HEK293 (cell line): ENCODE data around the gene HIRA.

Experiments
- ELK4 ChIP-seq: IDR thresholded peaks from 2 replicates; pipeline ENCODE4 v1.6.1; 2011; ENCODE audit warnings: mild to moderate bottlenecking, low read depth, low read length, borderline replicate concordance
- PRDM1 ChIP-seq: fragments of 450-650 bp; formaldehyde crosslinking; IDR thresholded peaks from 2 replicates; pipeline ENCODE4; 2016; ENCODE audit warnings: missing biosample characterization, missing genetic modification characterization
- REST ChIP-seq: fragments of 450-650 bp; formaldehyde crosslinking; IDR thresholded peaks from 2 replicates; pipeline ENCODE4 v1.5.1; 2016; ENCODE audit warnings: missing biosample characterization, missing genetic modification characterization
- ZBTB8A ChIP-seq: fragments of 450-650 bp; formaldehyde crosslinking; IDR thresholded peaks from 2 replicates; pipeline ENCODE4 v1.5.1; 2016; ENCODE audit warnings: missing biosample characterization, missing genetic modification characterization
- ZNF132 ChIP-seq: fragments of 450-650 bp; formaldehyde crosslinking; IDR thresholded peaks from 2 replicates; pipeline ENCODE4 v1.5.1; 2017; ENCODE audit warnings: missing biosample characterization, missing genetic modification characterization, borderline replicate concordance
- ZNF501 ChIP-seq: fragments of 450-650 bp; formaldehyde crosslinking; IDR thresholded peaks from 2 replicates; pipeline ENCODE4 v1.5.1; 2016; ENCODE audit warnings: missing biosample characterization, missing genetic modification characterization
- ZNF530 ChIP-seq: fragments of 450-650 bp; formaldehyde crosslinking; IDR thresholded peaks from 2 replicates; pipeline ENCODE4 v1.5.1; 2016; ENCODE audit warnings: low read depth, missing biosample characterization, missing genetic modification characterization
- ZNF639 ChIP-seq: fragments of 450-650 bp; formaldehyde crosslinking; IDR thresholded peaks from 2 replicates; pipeline ENCODE4 v1.5.1; 2016; ENCODE audit warnings: missing biosample characterization, missing genetic modification characterization
- ZNF777 ChIP-seq: fragments of 450-650 bp; formaldehyde crosslinking; IDR thresholded peaks from 2 replicates; pipeline ENCODE4 v1.5.1; 2017; ENCODE audit warnings: missing biosample characterization, missing genetic modification characterization, borderline replicate concordance
- ZNF837 ChIP-seq: fragments of 450-650 bp; formaldehyde crosslinking; IDR thresholded peaks from 2 replicates; pipeline ENCODE4 v1.5.1; 2016; ENCODE audit warnings: missing biosample characterization, missing genetic modification characterization
- TF ChIP-seq, protein P1 (sequence below): fragments of 450-650 bp; formaldehyde crosslinking; IDR thresholded peaks from 2 replicates; pipeline ENCODE4 v1.5.1; 2016; ENCODE audit warnings: missing biosample characterization, missing genetic modification characterization

DNA sequence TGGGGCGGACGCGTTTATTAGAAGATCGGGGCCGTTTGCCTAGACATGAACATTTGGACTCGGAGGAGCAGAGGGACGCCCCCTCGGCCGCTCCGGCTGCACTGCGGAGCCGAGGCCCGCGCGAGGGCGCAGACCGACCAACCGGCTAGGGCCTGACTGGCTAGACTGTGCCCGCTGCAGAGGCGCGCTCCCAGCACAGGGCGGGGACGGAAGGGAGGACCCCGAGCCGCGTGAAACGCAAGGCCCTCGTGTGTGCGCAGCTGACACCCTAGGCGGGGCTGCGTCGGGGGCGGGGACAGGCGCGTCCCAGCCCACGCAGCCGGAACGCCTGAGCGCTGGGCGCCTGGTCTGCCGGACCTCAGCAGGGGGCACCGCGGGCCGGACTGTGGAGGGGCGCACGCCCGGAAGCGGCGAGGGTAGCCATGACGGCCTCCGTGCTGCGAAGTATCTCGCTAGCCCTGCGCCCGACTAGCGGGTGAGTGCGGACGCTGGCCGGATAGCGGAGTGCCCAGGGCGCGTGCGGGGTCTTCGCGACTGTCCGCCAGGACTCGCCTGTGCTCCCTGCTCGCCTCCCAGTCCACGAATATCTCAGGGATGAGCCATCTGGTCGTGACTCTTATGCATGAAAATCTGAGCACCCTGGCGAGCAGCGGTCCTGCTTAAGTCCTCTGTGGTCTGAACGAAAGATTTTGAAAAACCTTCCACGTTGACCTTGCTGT, 759 bp upstream of the HIRA start, which contains the start of gene MRPL40:
- TF ChIP-seq, protein P1, sequence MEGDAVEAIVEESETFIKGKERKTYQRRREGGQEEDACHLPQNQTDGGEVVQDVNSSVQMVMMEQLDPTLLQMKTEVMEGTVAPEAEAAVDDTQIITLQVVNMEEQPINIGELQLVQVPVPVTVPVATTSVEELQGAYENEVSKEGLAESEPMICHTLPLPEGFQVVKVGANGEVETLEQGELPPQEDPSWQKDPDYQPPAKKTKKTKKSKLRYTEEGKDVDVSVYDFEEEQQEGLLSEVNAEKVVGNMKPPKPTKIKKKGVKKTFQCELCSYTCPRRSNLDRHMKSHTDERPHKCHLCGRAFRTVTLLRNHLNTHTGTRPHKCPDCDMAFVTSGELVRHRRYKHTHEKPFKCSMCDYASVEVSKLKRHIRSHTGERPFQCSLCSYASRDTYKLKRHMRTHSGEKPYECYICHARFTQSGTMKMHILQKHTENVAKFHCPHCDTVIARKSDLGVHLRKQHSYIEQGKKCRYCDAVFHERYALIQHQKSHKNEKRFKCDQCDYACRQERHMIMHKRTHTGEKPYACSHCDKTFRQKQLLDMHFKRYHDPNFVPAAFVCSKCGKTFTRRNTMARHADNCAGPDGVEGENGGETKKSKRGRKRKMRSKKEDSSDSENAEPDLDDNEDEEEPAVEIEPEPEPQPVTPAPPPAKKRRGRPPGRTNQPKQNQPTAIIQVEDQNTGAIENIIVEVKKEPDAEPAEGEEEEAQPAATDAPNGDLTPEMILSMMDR (tag by site-specific recombination): no peak; the same call in 1 of the 2 replicates
- TF ChIP-seq PRDM1 (tag by site-specific recombination) (no peak), ZNF777 (tag by site-specific recombination) (0 out of 2 replicates have a peak, but pooled peaks have one; percentile 34), ZNF837 (tag by site-specific recombination) (peak; percentile 13; the same call in 1 of the 2 replicates), ZNF639 (tag by site-specific recombination) (no peak), REST (tag by site-specific recombination) (no peak), ZNF501 (tag by site-specific recombination) (peak; percentile 94), ZNF132 (tag by site-specific recombination) (no peak), ZNF530 (tag by site-specific recombination) (no peak), ZBTB8A (tag by site-specific recombination) (peak; percentile 99), ELK4 (no peak; the same call in 1 of the 2 replicates)
